HPDE6-E6E7 (cell line): ENCODE data around the gene NPR2.

Experiments
- DNase-seq: peaks from one replicate; pipeline ENCODE4 v3.0.0; 2011; ENCODE audit warnings: missing footprints; ENCODE audit errors: extremely low spot score

NPR2 gene

GRCh38 chr9:35858458-35858857, 67.1 kb downstream of the NPR2 start:
- DNase-seq = no peak
